Peyer's patch (tissue), 4 donors: ENCODE data around the gene TMEM171.

Experiments used
- CTCF ChIP-seq, 6 experiments: fragments of 450-650 bp in 4 of 6; fragments of 200-600 bp in 2 of 6; sonication (generic) in 1 of 6; IDR thresholded peaks; one replicate each; pipeline ENCODE4 v1.5.1; 2017 to 2019; ENCODE audit warnings: antibody characterized with exemption in 6 of 6, mild to moderate bottlenecking in 3 of 6, moderate library complexity in 1 of 6
- POLR2A ChIP-seq, 2 donors: fragments of 450-650 bp; IDR thresholded peaks; one replicate each; pipeline ENCODE4 v1.5.1; 2017; ENCODE audit warnings: antibody characterized with exemption in 2 of 2, mild to moderate bottlenecking in 2 of 2, moderate library complexity in 2 of 2

- TF ChIP-seq CTCF (IDR thresholded peaks at IDR 0.05): no peak
- TF ChIP-seq POLR2A (IDR thresholded peaks at IDR 0.05): no peak
These were observed 10.2 kb upstream of the TMEM171 start for GRCh38 chr5:73110190-73110589.
